H1 (cell line): ENCODE data around the gene ZSCAN22. TPM values are rescaled to one million over a fixed set of nuclear protein-coding genes. Genes with fewer than 3 reads are reported as not detected.

ENCODE experiments used
- CTCF ChIA-PET: fragments of 300-600 bp; sonication (Branson Sonifier 250); formaldehyde crosslinking; loops from one replicate; lab custom pipeline; 2021; ENCODE audit not compliant: partially characterized antibody; lab: Charles Lee
- POLR2A ChIA-PET: fragments of 300-600 bp; sonication (Branson Sonifier 250); formaldehyde crosslinking; loops from one replicate; lab custom pipeline; 2021; ENCODE audit warnings: inconsistent platforms; ENCODE audit not compliant: partially characterized antibody; lab: Charles Lee
- DNase-seq, 2 experiments: peaks; one replicate each; pipeline versions ENCODE4 v3.0.0 to v3.0.0-alpha.2; 2010 to 2022; ENCODE audit warnings: low spot score in 2 of 2, low read depth in 1 of 2, mixed read lengths in 1 of 2
- FAIRE-seq: peaks from 2 replicates; lab custom pipeline; 2011; peaks lifted over from hg19 to GRCh38; lab: Jason Lieb, UNC
- H2AFZ ChIP-seq: 2 replicates; pipeline ENCODE4 v1.8.1; 2012; ENCODE audit warnings: low read length, inconsistent platforms
- H2AK5ac ChIP-seq: 2 replicates; pipeline ENCODE4 v1.6.1; 2013; ENCODE audit warnings: low read depth, low read length
- H2BK120ac ChIP-seq: replicated peaks from 2 replicates; pipeline ENCODE3; 2013; ENCODE audit warnings: low read depth, low read length, inconsistent platforms
- H2BK12ac ChIP-seq: 2 replicates; pipeline ENCODE4 v1.6.1; 2013; ENCODE audit warnings: low read depth, low read length
- H2BK15ac ChIP-seq: 2 replicates; pipeline ENCODE4 v1.6.1; 2013; ENCODE audit warnings: low read length
- H2BK20ac ChIP-seq: 2 replicates; pipeline ENCODE4 v1.6.1; 2013; ENCODE audit warnings: low read length
- H2BK5ac ChIP-seq: 2 replicates; pipeline ENCODE4 v1.6.1; 2013; ENCODE audit warnings: low read depth, low read length
- H3K14ac ChIP-seq: 2 replicates; pipeline ENCODE4 v1.6.1; 2013; ENCODE audit warnings: inconsistent platforms; ENCODE audit not compliant: insufficient read length
- H3K18ac ChIP-seq: 2 replicates; pipeline ENCODE4 v1.6.1; 2013; ENCODE audit warnings: low read length; ENCODE audit errors: extremely low read depth
- H3K23ac ChIP-seq: 2 replicates; pipeline ENCODE4 v1.6.1; 2013; ENCODE audit warnings: inconsistent platforms; ENCODE audit not compliant: insufficient read length
- H3K23me2 ChIP-seq: 2 replicates; pipeline ENCODE4 v1.6.1; 2013; ENCODE audit warnings: low read depth, low read length
- H3K27ac ChIP-seq: 2 replicates; pipeline ENCODE4 v1.6.1; 2011; ENCODE audit warnings: low read depth, low read length, inconsistent platforms
- H3K27me3 ChIP-seq, 4 experiments: replicated peaks in 1 of 4; 1 replicate in 1 of 4; 2 replicates in 3 of 4; pipeline versions ENCODE4 v1.6.1 to v1.8.1; 2011 to 2013; ENCODE audit warnings: low read length in 3 of 4, mild to moderate bottlenecking in 3 of 4, inconsistent platforms in 2 of 4, mixed read lengths in 2 of 4, moderate library complexity in 1 of 4; ENCODE audit not compliant: control insufficient read depth in 3 of 4, insufficient read depth in 3 of 4; ENCODE audit errors: extremely low read depth in 1 of 4
- H3K36me3 ChIP-seq, 4 experiments: 2 replicates each; pipeline versions ENCODE4 v1.6.1 to v1.8.1; 2011 to 2013; ENCODE audit warnings: mild to moderate bottlenecking in 4 of 4, low read length in 3 of 4, moderate library complexity in 2 of 4, control low read depth in 1 of 4, inconsistent platforms in 1 of 4; ENCODE audit not compliant: insufficient read depth in 4 of 4, control insufficient read depth in 2 of 4
- H3K4ac ChIP-seq: replicated peaks from 2 replicates; pipeline ENCODE3; 2013; ENCODE audit warnings: low read length, low read depth, mixed read lengths, inconsistent platforms; ENCODE audit not compliant: insufficient read length
- H3K4me1 ChIP-seq, 4 experiments: replicated peaks in 1 of 4; 1 replicate in 1 of 4; 2 replicates in 3 of 4; pipeline versions ENCODE4 v1.6.1 to v1.8.1; 2011 to 2013; ENCODE audit warnings: low read length in 3 of 4, inconsistent platforms in 2 of 4, mixed read lengths in 1 of 4; ENCODE audit not compliant: insufficient read depth in 4 of 4, control insufficient read depth in 3 of 4
- H3K4me2 ChIP-seq, 2 experiments: 2 replicates each; pipeline versions ENCODE4 v1.6.1 to v1.8.1; 2011 to 2013; ENCODE audit warnings: low read depth in 2 of 2, low read length in 2 of 2, control low read depth in 1 of 2, inconsistent platforms in 1 of 2, mild to moderate bottlenecking in 1 of 2; ENCODE audit not compliant: insufficient read depth in 1 of 2
- H3K4me3 ChIP-seq, 4 experiments: fragments of 200-600, 300-600 bp in 1 of 4; sonication (generic), shearing (Covaris generic), sonication (Bioruptor Twin) in 1 of 4; 2 replicates each; pipeline versions ENCODE4 v1.5.1 to v1.8.1; 2011 to 2016; ENCODE audit warnings: low read length in 4 of 4, low read depth in 3 of 4, control low read depth in 2 of 4, inconsistent platforms in 2 of 4, mild to moderate bottlenecking in 2 of 4, mixed read lengths in 1 of 4, moderate library complexity in 1 of 4; ENCODE audit not compliant: insufficient read depth in 2 of 4; ENCODE audit errors: extremely low read depth in 1 of 4
- H3K56ac ChIP-seq: replicated peaks from 2 replicates; pipeline ENCODE3; 2013; ENCODE audit warnings: low read depth, mild to moderate bottlenecking, mixed read lengths, low read length, inconsistent platforms; ENCODE audit not compliant: insufficient read length
- H3K79me1 ChIP-seq: 2 replicates; pipeline ENCODE4 v1.6.1; 2013; ENCODE audit warnings: low read depth, low read length, control low read depth
- H3K79me2 ChIP-seq, 2 experiments: 2 replicates each; pipeline versions ENCODE4 v1.6.1 to v1.8.1; 2012 to 2013; ENCODE audit warnings: low read length in 2 of 2, mild to moderate bottlenecking in 2 of 2, inconsistent platforms in 1 of 2; ENCODE audit not compliant: insufficient read depth in 2 of 2, control insufficient read depth in 1 of 2
- H3K9ac ChIP-seq, 4 experiments: replicated peaks in 1 of 4; 1 replicate in 1 of 4; 2 replicates in 3 of 4; pipeline versions ENCODE4 v1.6.1 to v1.8.1; 2011 to 2013; ENCODE audit warnings: low read depth in 3 of 4, low read length in 3 of 4, control low read depth in 2 of 4, mild to moderate bottlenecking in 2 of 4, moderate library complexity in 2 of 4, inconsistent platforms in 1 of 4; ENCODE audit errors: extremely low read depth in 1 of 4
- H3K9me3 ChIP-seq, 2 experiments: 2 replicates each; pipeline versions ENCODE4 v1.6.1 to v1.8.1; 2012 to 2013; ENCODE audit warnings: mild to moderate bottlenecking in 2 of 2, moderate library complexity in 2 of 2, control low read depth in 1 of 2, inconsistent platforms in 1 of 2, low read depth in 1 of 2, low read length in 1 of 2, mixed read lengths in 1 of 2; ENCODE audit not compliant: insufficient read depth in 2 of 2
- H4K20me1 ChIP-seq, 2 experiments: replicated peaks in 1 of 2; 2 replicates each; pipeline versions ENCODE3 to v1.8.1; 2011 to 2013; ENCODE audit warnings: inconsistent platforms in 2 of 2, low read length in 2 of 2, mild to moderate bottlenecking in 1 of 2; ENCODE audit not compliant: insufficient read depth in 2 of 2, control insufficient read depth in 1 of 2
- H4K5ac ChIP-seq: 2 replicates; pipeline ENCODE4 v1.6.1; 2013; ENCODE audit warnings: low read length, low read depth, mixed read lengths, inconsistent platforms; ENCODE audit not compliant: insufficient read length
- H4K8ac ChIP-seq: 2 replicates; pipeline ENCODE4 v1.8.0; 2013; ENCODE audit warnings: mild to moderate bottlenecking, moderate library complexity, low read length, inconsistent platforms; ENCODE audit not compliant: insufficient read depth; ENCODE audit errors: extremely low read depth
- H4K91ac ChIP-seq: replicated peaks from 2 replicates; pipeline ENCODE3; 2013; ENCODE audit warnings: low read length, mixed read lengths, inconsistent platforms; ENCODE audit not compliant: insufficient read length
- E2F6 ChIP-seq: IDR thresholded peaks from 2 replicates; pipeline ENCODE4 v1.6.1; 2012; ENCODE audit warnings: inconsistent platforms
- KDM4A ChIP-seq: IDR thresholded peaks from one replicate; pipeline ENCODE4 v1.7.1; 2012; ENCODE audit warnings: low read depth, mild to moderate bottlenecking, moderate library complexity, low read length, inconsistent platforms; ENCODE audit not compliant: severe bottlenecking
- NRF1 ChIP-seq: IDR thresholded peaks from 2 replicates; pipeline ENCODE4 v1.6.1; 2011; ENCODE audit warnings: mild to moderate bottlenecking, low read depth, low read length, improper control_type of control experiment
- PHF8 ChIP-seq: fragments of 200-600 bp; sonication (generic); conservative IDR thresholded peaks from 2 replicates; pipeline ENCODE4 v1.7.1; 2012; ENCODE audit warnings: low read depth, mild to moderate bottlenecking, inconsistent platforms, low read length, moderate library complexity
- POLR2A ChIP-seq, 2 experiments: IDR thresholded peaks; 1 replicate in 1 of 2; 2 replicates in 1 of 2; pipeline ENCODE4 v1.6.1; 2011; ENCODE audit warnings: low read depth in 2 of 2, low read length in 2 of 2, mild to moderate bottlenecking in 2 of 2; ENCODE audit errors: control extremely low read depth in 1 of 2
- SIN3A ChIP-seq, 2 experiments: IDR thresholded peaks in 1 of 2; conservative IDR thresholded peaks in 1 of 2; 2 replicates each; pipeline ENCODE4 v1.6.1; 2011 to 2012; ENCODE audit warnings: low read length in 2 of 2, improper control_type of control experiment in 1 of 2, low read depth in 1 of 2, mild to moderate bottlenecking in 1 of 2
- TAF1 ChIP-seq: IDR thresholded peaks from 2 replicates; pipeline ENCODE4 v1.6.1; 2011; ENCODE audit warnings: mild to moderate bottlenecking, low read depth, low read length
- TCF12 ChIP-seq: IDR thresholded peaks from 2 replicates; pipeline ENCODE4 v1.6.1; 2011; ENCODE audit warnings: low read depth, mild to moderate bottlenecking, low read length
- WGBS, 2 experiments: shearing (Covaris generic) in 1 of 2; methylation state at CpG; one replicate each; pipeline versions ENCODE4 v1.1.6 to v1.1.7; 2013 to 2015; ENCODE audit warnings: low lambda C conversion rate in 2 of 2, mixed read lengths in 2 of 2, inconsistent platforms in 1 of 2, low coverage in 1 of 2, missing lambda C conversion rate in 1 of 2; ENCODE audit not compliant: insufficient replicate concordance in 2 of 2, insufficient coverage in 1 of 2, insufficient read length in 1 of 2; ENCODE audit errors: extremely low coverage in 1 of 2, missing lambda C conversion rate in 1 of 2; 5-methylcytosine and 5-hydroxymethylcytosine counted together
- polyA plus RNA-seq, 7 experiments: library from polyadenylated mRNA; depleted of rRNA in 3 of 7; stranded (reverse) in 5 of 7; unstranded in 2 of 7; fragments of >200 nt in 5 of 7; fragments of 200-250 nt in 2 of 7; gene quantifications; 1 replicate in 5 of 7; 2 replicates in 1 of 7; 4 replicates in 1 of 7; pipeline versions ENCODE4 v1.2.1 to v1.2.3, GENCODE V29; 2011 to 2013; ENCODE audit warnings: missing spikeins in 2 of 7, mixed read lengths in 2 of 7
- total RNA-seq: library from RNA; stranded (reverse); fragmentation: NEBNext Ultra II Directional; extraction: Animal tissue kit (Norgen Biotek cat#: 25700); gene quantifications from 2 replicates; pipeline ENCODE4 v1.2.1, GENCODE V29; 2021
- TF ChIP-seq, protein P1 (sequence below): IDR thresholded peaks from 2 replicates; pipeline ENCODE4 v1.6.1; 2012; ENCODE audit warnings: inconsistent platforms

The ZSCAN22 gene
- total and polyA plus RNA-seq, 2 of the 8 experiments (the other 6 are each of a cell fraction or from before 2014, with no cell fraction given), result 3.2 to 3.3 TPM

- Histone ChIP-seq H4K91ac (peak overlapping the region; percentile 54), H2BK5ac (no peak overlapping the region), H3K4me1 (no peaks in the 10 kb centered on the region; a peak in 1 of 7 replicates), H3K4me3 (peak overlapping the region; percentile 78 to 88 (median 82)), H3K27ac (no peak overlapping the region), H3K9me3 (no peaks in the 10 kb centered on the region), H3K27me3 (0 out of 7 replicates have a peak, but pooled peaks cover 0 to 3% (median 0%) of the 10 kb centered on the region in 4 experiments), H2BK20ac (no peak overlapping the region), H4K5ac (peak overlapping the region; percentile 13), H4K20me1 (no peaks in the 10 kb centered on the region), H3K23me2 (peaks cover 9% of the 10 kb centered on the region), H3K4ac (peak overlapping the region; percentile 78), H3K18ac (no peak overlapping the region; the same call in 1 of the 2 replicates), H3K36me3 (no peaks in the 10 kb centered on the region), H3K14ac (no peak overlapping the region), H3K56ac (peak overlapping the region; percentile 82), H3K9ac (peak overlapping the region in 3 of 4 experiments; percentile 29 to 61 (median 48); a peak in 3 of 7 replicates), H2BK15ac (no peak overlapping the region), H3K79me1 (no peaks in the 10 kb centered on the region), H2AFZ (peak overlapping the region; percentile 82), H2BK12ac (no peak overlapping the region), H3K4me2 (peak overlapping the region; percentile 78 to 99), H2BK120ac (no peak overlapping the region), H3K79me2 (no peaks in the 10 kb centered on the region), H3K23ac (no peak overlapping the region), H4K8ac (peak overlapping the region; percentile 89; the same call in 1 of the 2 replicates), H2AK5ac (no peak overlapping the region)
- WGBS, 2 experiments, result 3% methylated on average over 53 of the region's 82 CpGs; no CpG with 5 or more reads in 1 of the 2 experiments
- CTCF ChIA-PET, result interaction anchor here (0.9 to 2.4 kb wide), 11 partner anchors 8 to 34 kb away, joined by 3 to 13 read pairs (median 4); partner anchors contain the start of gene ZNF837
- FAIRE-seq (no peak), DNase-seq (peak in 1 of 2 experiments; percentile 81)
- POLR2A ChIA-PET, result interaction anchor here (0.8 to 11.4 kb wide), 19 partner anchors 9 to 196 kb away, joined by 3 to 102 read pairs (median 4); partner anchors contain the start of genes TRIM28, ZNF274, ZNF324B and ZNF497
- TF ChIP-seq NRF1 (peak; percentile 63), KDM4A (peak; percentile 97), E2F6 (peak; percentile 69; the same call in 1 of the 2 replicates), POLR2A (IDR thresholded peaks at IDR 0.05; ENCODE audit: control extremely low read depth in 1 of 2, low read depth in 2 of 2, low read length in 2 of 2) (0 out of 3 replicates have a peak, but pooled peaks of 1 of the 2 experiments have one; percentile 35), TAF1 (peak; percentile 52; the same call in 1 of the 2 replicates), TCF12 (no peak), SIN3A (conservative IDR thresholded peaks at IDR 0.05 in 1 of 2, IDR thresholded peaks at IDR 0.05 in 1 of 2; ENCODE audit: low read depth in 1 of 2, low read length in 2 of 2) (0 out of 4 replicates have a peak, but pooled peaks of 1 of the 2 experiments have one; percentile 14), PHF8 (0 out of 2 replicates have a peak, but pooled peaks have one; percentile 47)
- TF ChIP-seq, protein P1, sequence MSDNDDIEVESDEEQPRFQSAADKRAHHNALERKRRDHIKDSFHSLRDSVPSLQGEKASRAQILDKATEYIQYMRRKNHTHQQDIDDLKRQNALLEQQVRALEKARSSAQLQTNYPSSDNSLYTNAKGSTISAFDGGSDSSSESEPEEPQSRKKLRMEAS, result peak; percentile 50
Observed at GRCh38 chr19:58346961-58347929, 20.5 kb downstream of the ZSCAN22 start.
